ENCODE measurements around the gene WDR90. TPM values are rescaled to one million over a fixed set of nuclear protein-coding genes. Genes with fewer than 3 reads are reported as not detected.

WDR90 gene
- total and polyA plus RNA-seq, 2 of the 13 experiments (the other 11 are each of a cell fraction or from before 2014, with no cell fraction given): 14.9 to 28.9 TPM

GRCh38 chr16:636206-637080 is 12.7 kb upstream of the WDR90 start, which contains the start of gene METTL26 (continued):
- TF ChIP-seq MYPOP (CRISPR knock-in tag; IDR thresholded peaks at IDR 0.05): no peak; the same call in none of the 2 replicates
- TF ChIP-seq ZNF136 (CRISPR knock-in tag; IDR thresholded peaks at IDR 0.05; ENCODE audit: low read depth): peak; percentile 67; the same call in 1 of the 2 replicates
- TF ChIP-seq HMGXB4 (CRISPR knock-in tag; IDR thresholded peaks at IDR 0.05; ENCODE audit: borderline replicate concordance in 1 of 2, low read depth in 1 of 2): peak; percentile 94 to 98
- TF ChIP-seq EED (CRISPR knock-in tag; IDR thresholded peaks at IDR 0.05): no peak
- TF ChIP-seq ZBTB46 (CRISPR knock-in tag; IDR thresholded peaks at IDR 0.05; ENCODE audit: borderline replicate concordance): no peak
- TF ChIP-seq ZNF496 (CRISPR knock-in tag; IDR thresholded peaks at IDR 0.05; ENCODE audit: insufficient replicate concordance): no peak
- TF ChIP-seq ZNF282 (IDR thresholded peaks at IDR 0.05; ENCODE audit: partially characterized antibody): no peak
- no peak for TF ChIP-seq KLF11 (CRISPR knock-in tag; IDR thresholded peaks at IDR 0.05)
- TF ChIP-seq ELF3 (CRISPR knock-in tag; IDR thresholded peaks at IDR 0.05): no peak; the same call in 1 of the 2 replicates
- TF ChIP-seq ZXDC (CRISPR knock-in tag; IDR thresholded peaks at IDR 0.05): no peak
- peak; percentile 100 for TF ChIP-seq ZFP91 (CRISPR knock-in tag; IDR thresholded peaks at IDR 0.05; ENCODE audit: borderline replicate concordance)
- no peak for TF ChIP-seq NFYB (CRISPR knock-in tag; IDR thresholded peaks at IDR 0.05)
- no peak for TF ChIP-seq PAF1 (CRISPR knock-in tag; IDR thresholded peaks at IDR 0.05)
- peak; percentile 57 for TF ChIP-seq HES4 (CRISPR knock-in tag; IDR thresholded peaks at IDR 0.05; ENCODE audit: borderline replicate concordance)
- TF ChIP-seq CAMTA2 (CRISPR knock-in tag; IDR thresholded peaks at IDR 0.05; ENCODE audit: borderline replicate concordance): 0 out of 2 replicates have a peak, but pooled peaks have one; percentile 73
- no peak for TF ChIP-seq GPN1 (CRISPR knock-in tag; IDR thresholded peaks at IDR 0.05; ENCODE audit: borderline replicate concordance)
- peak; percentile 82 for TF ChIP-seq HOXA3 (CRISPR knock-in tag; IDR thresholded peaks at IDR 0.05)
- TF ChIP-seq MEIS2 (CRISPR knock-in tag; IDR thresholded peaks at IDR 0.05): 0 out of 2 replicates have a peak, but pooled peaks have one; percentile 33
